GM21619 (cell line): Measurements from ENCODE around the gene SLC44A2.

Experiments used
- ATAC-seq: cut with Tn5 transposase; IDR thresholded peaks from one replicate; pipeline ENCODE4 v1.9.1; 2021; ENCODE audit not compliant: unreplicated experiment

The SLC44A2 gene

DNA sequence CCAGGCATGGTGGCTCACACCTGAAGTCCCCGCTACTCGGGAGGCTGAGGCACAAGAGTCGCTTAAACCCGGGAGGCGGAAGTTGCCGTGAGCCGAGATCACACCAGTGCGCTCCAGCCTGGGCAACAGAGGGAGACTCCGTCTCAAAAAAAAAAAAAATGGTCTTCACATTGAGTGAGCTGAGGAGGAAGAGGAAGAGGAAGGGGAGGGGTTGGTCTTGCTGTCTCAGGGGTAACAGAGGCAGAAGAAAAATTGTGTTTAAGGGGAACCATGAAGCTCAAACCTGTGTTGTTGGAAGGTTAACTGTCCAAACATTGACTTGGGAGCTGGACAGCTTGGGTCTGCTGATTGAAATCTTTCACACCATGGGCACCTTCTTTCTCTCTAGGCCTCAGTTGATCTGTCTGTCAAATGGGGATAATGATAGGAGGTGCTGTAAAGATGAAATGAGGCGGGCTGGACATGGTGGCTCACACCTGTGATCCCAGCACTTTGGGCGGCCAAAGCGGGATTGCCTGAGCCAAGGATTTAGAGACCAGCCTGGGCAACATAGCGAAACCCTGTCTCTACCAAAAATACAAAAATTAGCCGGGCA is 9.8 kb upstream of the SLC44A2 start:
- no peak for ATAC-seq

- no peak for ATAC-seq
Observed at GRCh38 chr19:10617409-10618121, 7.8 kb upstream of the SLC44A2 start.

GRCh38 chr19:10618846-10619245 is 6.5 kb upstream of the SLC44A2 start:
- no peak for ATAC-seq

DNA sequence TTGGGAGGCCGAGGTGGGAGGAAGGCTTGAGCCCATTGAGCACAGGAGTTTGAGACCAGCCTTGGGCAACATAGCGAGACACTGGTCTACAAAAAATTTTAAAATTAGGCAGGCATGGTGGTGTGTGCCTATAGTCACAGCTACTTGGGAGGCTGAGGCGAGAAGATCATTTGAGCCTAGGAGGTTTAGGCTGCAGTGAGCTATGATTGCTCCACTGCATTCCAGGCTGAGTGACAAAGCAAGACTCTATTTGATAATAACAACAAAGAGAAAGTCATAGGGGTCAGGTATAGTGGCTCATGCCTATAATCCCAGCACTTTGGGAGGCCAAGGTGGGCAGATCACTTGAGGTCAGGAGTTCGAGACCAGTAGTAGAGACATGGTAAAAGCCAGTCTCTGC is 4.6 kb upstream of the SLC44A2 start:
- no peak for ATAC-seq

DNA sequence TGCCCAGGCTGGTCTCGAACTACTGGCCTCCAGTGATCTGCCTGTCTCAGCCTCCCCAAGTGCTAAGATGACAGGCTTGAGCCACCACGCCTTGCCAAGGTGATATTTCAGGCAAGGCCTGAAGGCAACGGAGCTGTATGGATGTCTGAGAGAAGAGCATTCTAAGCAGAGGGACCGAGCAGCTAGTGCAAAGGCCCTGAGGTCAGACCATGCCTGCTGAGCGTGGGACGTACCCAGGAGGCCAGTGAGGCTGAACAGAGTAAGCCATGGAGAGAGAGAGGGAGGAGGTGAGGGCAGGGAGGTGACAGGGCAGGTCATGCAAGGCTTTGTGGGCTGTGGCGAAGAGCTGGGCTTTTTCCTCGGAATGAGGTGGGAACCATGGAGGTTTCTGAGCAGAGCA is 3.4 kb upstream of the SLC44A2 start:
- ATAC-seq, result no peak

- ATAC-seq, result no peak
Observed at GRCh38 chr19:10624585-10624984, 768 bp upstream of the SLC44A2 start.

DNA sequence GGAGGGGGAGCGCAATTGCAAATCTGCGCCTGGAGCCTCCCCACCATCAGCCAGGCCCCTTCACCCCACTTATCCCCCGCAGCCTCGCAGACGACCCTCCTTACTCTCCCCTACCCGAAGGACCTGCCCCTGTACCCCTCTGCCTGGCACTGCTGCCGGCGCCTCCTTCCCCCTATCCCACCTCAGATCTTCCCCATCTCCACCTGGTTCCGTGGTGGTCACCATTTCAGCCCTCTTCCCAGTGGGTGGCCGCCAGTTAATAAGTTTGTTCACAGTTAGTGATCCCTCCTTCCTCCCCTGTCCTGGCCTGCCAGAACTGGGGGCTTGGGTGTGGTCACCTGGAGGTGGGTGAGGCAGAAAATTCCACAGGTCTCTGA is 397 bp downstream of the SLC44A2 start:
- no peak for ATAC-seq

DNA sequence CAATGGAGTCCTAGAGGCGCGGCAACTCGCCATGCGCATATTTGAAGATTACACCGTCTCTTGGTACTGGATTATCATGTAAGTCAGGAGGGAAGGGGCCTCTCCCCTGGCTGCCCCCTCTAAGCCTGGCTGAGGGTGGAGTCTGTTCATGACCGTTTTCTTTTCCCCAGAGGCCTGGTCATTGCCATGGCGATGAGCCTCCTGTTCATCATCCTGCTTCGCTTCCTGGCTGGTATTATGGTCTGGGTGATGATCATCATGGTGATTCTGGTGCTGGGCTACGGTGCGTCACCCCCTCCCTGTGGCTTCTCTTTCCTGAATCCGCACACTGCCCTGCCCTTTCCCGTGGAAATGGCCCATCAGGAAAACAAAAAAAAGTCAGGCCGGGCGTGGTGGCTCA is 6.5 kb downstream of the SLC44A2 start:
- no peak for ATAC-seq

DNA sequence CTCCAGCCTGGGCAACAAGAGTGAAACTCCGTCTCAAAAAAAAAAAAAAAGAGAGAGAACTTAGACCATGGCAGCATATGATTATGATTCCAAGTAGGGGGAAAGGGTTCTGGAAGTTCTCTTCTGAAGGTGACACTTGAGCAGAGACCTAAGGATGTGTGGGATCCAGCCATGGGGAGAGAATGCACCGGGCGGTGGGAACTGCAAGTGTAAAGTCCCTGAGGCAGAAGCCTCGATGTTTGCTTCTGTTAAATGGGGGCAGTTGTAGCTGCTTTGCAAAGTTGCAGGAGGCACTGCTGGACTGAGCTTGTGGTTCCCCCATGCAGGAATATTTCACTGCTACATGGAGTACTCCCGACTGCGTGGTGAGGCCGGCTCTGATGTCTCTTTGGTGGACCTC is 9.1 kb downstream of the SLC44A2 start:
- no peak for ATAC-seq

DNA sequence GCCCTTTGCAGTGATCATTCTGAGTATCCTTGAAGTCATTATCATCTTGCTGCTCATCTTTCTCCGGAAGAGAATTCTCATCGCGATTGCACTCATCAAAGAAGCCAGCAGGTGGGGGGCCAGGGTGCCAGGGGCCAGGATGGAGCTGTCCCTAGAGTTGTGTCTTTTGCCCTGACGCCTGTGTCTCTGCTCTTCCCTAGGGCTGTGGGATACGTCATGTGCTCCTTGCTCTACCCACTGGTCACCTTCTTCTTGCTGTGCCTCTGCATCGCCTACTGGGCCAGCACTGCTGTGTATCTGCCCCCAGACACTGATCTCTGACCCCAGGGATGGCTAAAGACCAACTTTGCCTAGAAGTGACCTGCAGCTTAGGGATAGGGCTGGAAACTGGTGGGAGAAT is 9.6 kb downstream of the SLC44A2 start:
- no peak for ATAC-seq

DNA sequence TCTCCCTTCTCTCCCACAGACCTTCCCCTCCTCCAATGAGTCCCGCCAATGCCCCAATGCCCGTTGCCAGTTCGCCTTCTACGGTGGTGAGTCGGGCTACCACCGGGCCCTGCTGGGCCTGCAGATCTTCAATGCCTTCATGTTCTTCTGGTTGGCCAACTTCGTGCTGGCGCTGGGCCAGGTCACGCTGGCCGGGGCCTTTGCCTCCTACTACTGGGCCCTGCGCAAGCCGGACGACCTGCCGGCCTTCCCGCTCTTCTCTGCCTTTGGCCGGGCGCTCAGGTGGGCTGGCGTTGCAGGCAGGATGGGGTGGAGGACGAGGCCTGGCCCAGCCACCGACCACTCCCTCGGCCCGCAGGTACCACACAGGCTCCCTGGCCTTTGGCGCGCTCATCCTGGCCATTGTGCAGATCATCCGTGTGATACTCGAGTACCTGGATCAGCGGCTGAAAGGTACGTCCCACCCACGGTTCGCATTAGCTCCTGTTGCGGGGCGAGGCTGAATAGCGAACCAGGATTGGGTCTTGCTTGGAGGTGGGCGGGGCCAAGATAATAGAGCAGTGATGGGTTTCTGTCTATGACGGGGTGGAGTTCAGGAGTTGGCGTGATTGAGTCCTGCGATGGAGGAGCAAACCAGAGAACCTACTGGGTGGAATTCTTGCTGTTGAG is 11.1 kb downstream of the SLC44A2 start:
- ATAC-seq, result no peak

- no peak for ATAC-seq
Observed at GRCh38 chr19:10637894-10638293, 12.5 kb downstream of the SLC44A2 start.

- no peak for ATAC-seq
Observed at GRCh38 chr19:10639836-10640235, 14.5 kb downstream of the SLC44A2 start.

DNA sequence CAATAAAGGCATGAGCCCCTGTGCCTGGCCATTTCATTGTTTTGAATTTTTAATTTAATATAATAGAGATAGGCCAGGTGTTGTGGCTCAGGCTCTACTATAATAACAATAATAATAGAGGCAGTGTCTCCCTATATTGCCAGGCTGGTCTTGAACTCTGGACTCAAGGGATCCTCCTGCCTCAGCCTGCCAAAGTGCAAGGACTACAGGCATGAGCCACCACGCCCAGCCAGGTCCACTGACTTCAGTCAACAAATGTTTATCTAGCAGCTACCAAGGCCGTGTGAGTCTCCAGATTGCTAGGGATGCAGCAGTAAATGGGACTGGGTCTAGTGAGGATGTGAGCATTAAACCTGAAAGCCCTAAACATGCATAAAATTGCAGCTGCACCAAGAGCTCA is 15.0 kb downstream of the SLC44A2 start:
- no peak for ATAC-seq

DNA sequence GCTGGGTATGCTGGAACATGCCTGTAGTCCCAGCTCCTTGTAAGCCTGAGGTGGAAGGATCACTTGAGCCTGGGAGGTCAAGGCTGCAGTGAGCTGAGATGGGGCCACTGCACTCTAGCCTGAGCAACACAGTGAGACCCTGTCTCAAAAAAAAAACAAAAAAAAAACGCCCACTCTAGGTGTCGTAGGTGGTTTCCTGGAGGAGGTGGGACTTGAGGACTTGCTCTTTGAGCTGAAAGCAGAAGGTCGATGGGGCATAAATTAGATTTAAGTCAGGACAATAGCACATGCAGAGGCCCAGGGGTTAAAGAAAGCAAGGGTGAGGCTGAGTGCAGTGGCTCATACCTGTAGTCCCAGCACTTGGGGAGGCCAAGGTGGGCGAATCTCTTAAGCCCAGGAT is 15.9 kb downstream of the SLC44A2 start:
- ATAC-seq, result no peak

DNA sequence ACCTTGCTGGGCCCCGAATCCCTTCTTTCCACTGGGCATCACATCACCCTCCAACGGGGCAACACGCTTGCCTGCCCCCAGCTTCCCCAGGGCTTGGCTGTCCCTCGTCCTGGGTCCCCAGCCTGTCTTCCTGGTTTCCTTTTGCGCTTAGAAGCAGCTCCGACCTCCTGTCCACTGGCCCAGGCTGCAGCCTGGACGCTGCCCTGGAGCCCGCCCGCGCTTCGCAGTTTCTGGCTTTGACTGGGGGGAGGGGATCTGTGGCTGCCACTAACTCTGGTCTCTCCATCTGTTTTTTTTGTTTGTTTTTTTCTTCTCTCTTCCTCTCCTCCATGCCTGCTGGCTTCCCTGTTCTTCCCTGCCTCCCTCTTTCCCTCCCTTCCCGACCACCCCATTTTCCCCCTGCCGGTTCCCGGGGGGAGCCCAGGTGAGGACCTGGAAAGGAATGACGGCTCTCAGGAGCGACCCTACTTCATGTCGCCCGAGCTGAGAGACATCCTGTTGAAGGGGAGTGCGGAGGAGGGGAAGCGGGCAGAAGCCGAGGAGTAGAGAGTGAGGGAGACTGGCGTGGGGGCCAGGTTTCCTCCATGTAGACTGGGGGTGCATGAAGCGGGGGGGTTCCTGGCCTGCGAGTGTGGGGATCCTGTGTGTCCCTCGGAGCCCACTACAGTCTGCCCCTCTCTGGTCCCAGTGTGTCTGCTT is 17.3 kb downstream of the SLC44A2 start:
- ATAC-seq, result no peak

- ATAC-seq, result no peak
Observed at GRCh38 chr19:10643172-10643967, 18.0 kb downstream of the SLC44A2 start.

DNA sequence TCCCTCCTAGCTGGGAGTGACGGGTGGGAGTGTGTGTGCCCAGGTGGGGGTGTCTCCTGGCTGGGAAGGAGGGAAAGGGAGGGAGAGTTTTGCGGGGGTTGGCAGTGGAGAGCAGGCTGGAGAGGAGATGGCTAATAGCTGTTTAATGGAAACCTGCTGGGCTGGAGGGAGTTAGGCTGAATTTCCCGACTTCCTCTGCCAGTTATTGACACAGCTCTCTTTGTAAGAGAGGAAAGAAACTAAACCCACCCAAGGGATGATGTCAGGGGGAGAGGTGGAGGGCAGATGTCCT is 18.6 kb downstream of the SLC44A2 start:
- no peak for ATAC-seq

DNA sequence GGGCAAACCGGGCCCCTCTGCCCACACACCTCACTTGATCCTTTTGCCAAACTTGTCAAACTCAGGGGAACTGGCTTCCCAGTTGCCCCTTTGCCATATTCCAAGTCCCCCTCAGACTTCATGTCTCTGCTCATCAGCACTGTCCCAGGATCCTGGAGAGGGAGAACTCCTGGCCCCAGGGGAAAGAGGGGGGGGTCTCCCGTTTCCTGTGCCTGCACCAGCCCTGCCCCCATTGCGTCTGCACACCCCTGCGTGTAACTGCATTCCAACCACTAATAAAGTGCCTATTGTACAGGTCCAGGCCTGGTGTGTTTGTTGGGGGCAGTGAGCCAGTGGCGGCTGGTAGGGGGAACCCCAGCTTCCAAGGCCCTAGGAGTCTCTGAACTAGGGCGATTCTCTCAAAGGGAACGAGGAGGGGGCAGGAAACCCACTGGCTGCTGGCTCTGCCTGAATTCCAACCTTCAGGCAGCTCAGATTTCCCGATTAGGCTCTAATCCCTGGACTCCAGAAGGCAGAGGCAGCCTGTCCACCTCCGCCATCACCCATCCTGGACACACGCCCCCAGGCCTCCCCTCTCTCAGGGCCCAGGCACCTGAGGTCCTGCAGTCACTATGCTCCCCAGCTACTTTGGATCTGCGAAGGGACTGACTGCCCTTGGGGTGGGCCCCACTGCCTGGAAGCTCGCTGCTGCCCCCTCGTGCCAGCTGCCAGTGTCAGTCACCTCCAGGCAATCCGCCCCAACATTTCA is 19.1 kb downstream of the SLC44A2 start:
- no peak for ATAC-seq

- ATAC-seq, result no peak
Observed at GRCh38 chr19:10646456-10647159, 21.3 kb downstream of the SLC44A2 start.
